Esophagus muscularis mucosa (tissue), 4 donors: ENCODE results near the gene PTCHD1. TPM values are rescaled to one million over a fixed set of nuclear protein-coding genes. Genes with fewer than 3 reads are reported as not detected.

Experiments used
- DNase-seq: peaks from one replicate; pipeline ENCODE4 v3.0.0-alpha.2; 2017; ENCODE audit errors: extremely low spot score
- H3K27ac ChIP-seq, 4 donors: fragments of 200-600 bp; sonication (generic); replicated peaks in 1 of 4; 1 replicate in 3 of 4; 2 replicates in 1 of 4; pipeline ENCODE4 v1.5.1; 2016 to 2019; ENCODE audit warnings: mild to moderate bottlenecking in 1 of 4
- H3K27me3 ChIP-seq, 4 donors: fragments of 200-600 bp; sonication (generic); one replicate each; pipeline versions ENCODE4 v1.5.1 to v1.6.0; 2016 to 2019
- H3K36me3 ChIP-seq, 4 donors: fragments of 200-600 bp; sonication (generic); one replicate each; pipeline ENCODE4 v1.5.1; 2016 to 2019
- H3K4me1 ChIP-seq, 4 donors: fragments of 200-600 bp; sonication (generic); one replicate each; pipeline ENCODE4 v1.5.1; 2016 to 2019
- H3K4me3 ChIP-seq, 4 donors: fragments of 200-600 bp; sonication (generic); 1 replicate in 2 of 4; 2 replicates in 2 of 4; pipeline ENCODE4 v1.5.1; 2016 to 2019; ENCODE audit warnings: mild to moderate bottlenecking in 4 of 4, moderate library complexity in 1 of 4
- H3K9me3 ChIP-seq, 4 donors: fragments of 200-600 bp; sonication (generic); 1 replicate in 3 of 4; 2 replicates in 1 of 4; pipeline ENCODE4 v1.5.1; 2016 to 2019
- CTCF ChIP-seq, 3 experiments: fragments of 200-600 bp in 2 of 3; fragments of 450-650 bp in 1 of 3; sonication (generic) in 2 of 3; IDR thresholded peaks; one replicate each; pipeline ENCODE4 v1.5.1; 2017 to 2019; ENCODE audit warnings: antibody characterized with exemption in 3 of 3, mild to moderate bottlenecking in 2 of 3, moderate library complexity in 1 of 3
- EP300 ChIP-seq: sonication (generic); formaldehyde crosslinking; IDR thresholded peaks from one replicate; pipeline ENCODE4 v1.6.1; 2017; ENCODE audit warnings: antibody characterized with exemption
- POLR2A ChIP-seq: fragments of 450-650 bp; IDR thresholded peaks from one replicate; pipeline ENCODE4 v1.6.1; 2017; ENCODE audit warnings: antibody characterized with exemption, moderate library complexity, mild to moderate bottlenecking, low read depth
- POLR2AphosphoS5 ChIP-seq, 2 donors: sonication (generic); formaldehyde crosslinking; IDR thresholded peaks; one replicate each; pipeline ENCODE4 v1.6.1; 2017; ENCODE audit warnings: antibody characterized with exemption in 2 of 2
- WGBS: methylation state at CpG from one replicate; pipeline ENCODE4 v1.1.5; 2018; 5-methylcytosine and 5-hydroxymethylcytosine counted together
- intact Hi-C: fragments of 100-400 bp; cut with DNase I; formaldehyde crosslinking; loops from one replicate; pipeline ENCODE4 v1.15.1; 2023
- total RNA-seq, 4 donors: library from RNA; depleted of rRNA; stranded (reverse); fragments of >200 nt; gene quantifications; one replicate each; pipeline versions ENCODE4 v1.1.0 to v1.2.1, GENCODE V29; 2016

The PTCHD1 gene
- total RNA-seq, 4 donors from 2014 or later: 5.8 to 9.1 (median 8.0) TPM

DNA sequence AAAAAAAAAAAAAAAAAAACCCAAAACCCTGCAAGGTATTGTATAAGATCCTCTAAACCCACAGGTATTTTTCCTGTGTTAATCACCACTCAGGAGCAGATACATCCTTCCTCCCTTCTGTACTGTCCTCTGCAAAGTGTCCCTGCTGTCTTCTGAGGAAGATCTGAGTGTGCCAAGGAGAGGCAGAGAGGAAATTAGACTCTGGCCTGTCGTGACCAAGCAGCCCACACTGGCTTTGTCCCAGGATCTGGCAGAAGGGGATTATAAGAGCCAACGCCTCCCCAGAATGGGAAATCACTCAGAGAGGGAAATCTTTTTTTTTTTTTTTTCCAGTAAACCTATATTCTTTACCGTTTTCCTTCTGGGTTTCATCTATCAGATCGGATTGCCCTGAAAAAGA is 39.6 kb downstream of the PTCHD1 start:
- intact Hi-C loops: no loop called here
- peak overlapping the region in 3 of 4 donors; percentile 18 to 63 (median 49) for H3K27ac ChIP-seq
- 30% methylated on average over 4 of the region's 4 CpGs for WGBS
- H3K36me3 ChIP-seq: no peaks in the 10 kb centered on the region
- H3K9me3 ChIP-seq: no peaks in the 10 kb centered on the region
- no peak for DNase-seq
- H3K4me3 ChIP-seq: no peak overlapping the region
- peaks cover 0 to 27% (median 25%) of the 10 kb centered on the region in 4 donors for H3K4me1 ChIP-seq
- TF ChIP-seq EP300 (no peak), CTCF (IDR thresholded peaks at IDR 0.05) (no peak), POLR2AphosphoS5 (IDR thresholded peaks at IDR 0.05) (no peak), POLR2A (no peak)
- no peaks in the 10 kb centered on the region for H3K27me3 ChIP-seq

DNA sequence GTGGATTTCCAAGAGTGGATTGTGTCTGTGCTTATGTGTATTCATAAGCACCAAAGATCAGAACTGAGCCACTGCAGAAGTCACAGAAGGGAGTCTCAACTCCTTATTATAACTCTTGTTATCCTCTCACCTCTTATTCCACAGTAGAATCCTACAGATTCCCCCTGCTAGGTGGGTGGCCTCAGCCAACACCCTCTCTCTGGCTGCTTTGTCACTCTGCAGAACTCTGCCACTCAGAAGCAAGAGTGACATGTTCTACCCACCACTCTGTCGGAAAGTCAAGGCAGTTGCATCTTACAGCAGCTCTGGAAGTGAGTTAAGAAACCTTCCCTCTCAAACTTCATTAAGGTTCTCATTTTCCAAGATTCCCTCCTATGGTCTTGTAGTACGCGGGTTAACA is 41.9 kb downstream of the PTCHD1 start:
- H3K4me1 ChIP-seq: peaks cover 0 to 27% (median 25%) of the 10 kb centered on the region in 4 donors
- intact Hi-C loops: no loop called here
- DNase-seq: no peak
- H3K27ac ChIP-seq: peak overlapping the region; percentile 30 to 45 (median 39)
- H3K4me3 ChIP-seq: no peak overlapping the region
- WGBS: 79% methylated on average over 3 of the region's 3 CpGs
- no peaks in the 10 kb centered on the region for H3K9me3 ChIP-seq
- TF ChIP-seq POLR2AphosphoS5 (IDR thresholded peaks at IDR 0.05): no peak
- no peak for TF ChIP-seq CTCF (IDR thresholded peaks at IDR 0.05)
- no peak for TF ChIP-seq POLR2A
- no peak for TF ChIP-seq EP300
- H3K27me3 ChIP-seq: no peaks in the 10 kb centered on the region
- H3K36me3 ChIP-seq: no peaks in the 10 kb centered on the region

DNA sequence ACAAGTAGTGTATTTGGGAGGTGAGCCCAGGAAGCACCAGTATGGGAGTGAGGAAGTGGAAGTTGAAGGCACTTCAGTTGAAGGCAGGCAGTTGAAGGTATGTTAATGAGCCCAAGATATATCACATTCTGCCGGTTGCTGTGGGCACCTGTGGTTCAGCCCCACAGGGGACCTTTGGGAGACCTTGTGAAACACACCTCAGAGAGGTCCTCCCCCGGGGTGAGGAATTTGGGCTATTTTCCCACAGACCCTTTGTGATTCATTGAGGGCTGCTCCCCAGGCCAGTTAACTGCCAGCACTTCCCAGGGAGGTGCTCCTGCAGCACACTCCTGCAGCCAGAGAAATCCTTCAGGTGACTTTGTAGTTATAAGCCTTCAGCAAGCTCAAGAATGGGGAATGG is 45.9 kb downstream of the PTCHD1 start:
- no peaks in the 10 kb centered on the region for H3K27me3 ChIP-seq
- WGBS: 53% methylated on average over 2 of the region's 2 CpGs
- intact Hi-C loops: no loop called here

GRCh38 chrX:23381099-23382087 is 46.7 kb downstream of the PTCHD1 start:
- no peak for DNase-seq
- Histone ChIP-seq H3K27ac (peak overlapping the region in 1 of 4 donors; percentile 30), H3K27me3 (no peaks in the 10 kb centered on the region), H3K36me3 (no peaks in the 10 kb centered on the region), H3K4me1 (peaks cover 0 to 41% (median 12%) of the 10 kb centered on the region in 4 donors), H3K4me3 (no peak overlapping the region), H3K9me3 (no peaks in the 10 kb centered on the region)
- TF ChIP-seq POLR2A (no peak), CTCF (IDR thresholded peaks at IDR 0.05) (no peak), EP300 (no peak), POLR2AphosphoS5 (IDR thresholded peaks at IDR 0.05) (no peak)
- WGBS: 74% methylated on average over 19 of the region's 19 CpGs
- intact Hi-C loops: no loop called here

More for the DNA sequence above, 45.9 kb downstream of the PTCHD1 start:
- Histone ChIP-seq H3K4me3 (no peak overlapping the region), H3K27ac (no peak overlapping the region), H3K36me3 (no peaks in the 10 kb centered on the region), H3K9me3 (no peaks in the 10 kb centered on the region), H3K4me1 (peaks cover 0 to 33% (median 12%) of the 10 kb centered on the region in 4 donors)
- no peak for DNase-seq
- TF ChIP-seq CTCF (IDR thresholded peaks at IDR 0.05): no peak
- no peak for TF ChIP-seq POLR2AphosphoS5 (IDR thresholded peaks at IDR 0.05)
- no peak for TF ChIP-seq EP300
- no peak for TF ChIP-seq POLR2A
